ENCODE data around the gene USP9X. TPM values are rescaled to one million over a fixed set of nuclear protein-coding genes. Genes with fewer than 3 reads are reported as not detected.

USP9X gene
- total and polyA plus RNA-seq, 9 of the 15 experiments (the other 6 are each of a cell fraction or from before 2014, with no cell fraction given) = 10.9 to 47.8 (median 29.5) TPM

GRCh38 chrX:41084893-41085511, at the start of gene USP9X (continued):
- TF ChIP-seq ZNF318 (IDR thresholded peaks at IDR 0.05; ENCODE audit: borderline replicate concordance in 1 of 2, low read depth in 1 of 2) = no peak; a peak in 1 of 4 replicates
